Measurements from ENCODE around the gene DHRS7B. TPM values are rescaled to one million over a fixed set of nuclear protein-coding genes. Genes with fewer than 3 reads are reported as not detected.

DHRS7B gene
- polyA plus RNA-seq, 1 donor (not counting 4 experiments of a cell fraction or from before 2014, with no cell fraction given) = 33.8 TPM

DNA sequence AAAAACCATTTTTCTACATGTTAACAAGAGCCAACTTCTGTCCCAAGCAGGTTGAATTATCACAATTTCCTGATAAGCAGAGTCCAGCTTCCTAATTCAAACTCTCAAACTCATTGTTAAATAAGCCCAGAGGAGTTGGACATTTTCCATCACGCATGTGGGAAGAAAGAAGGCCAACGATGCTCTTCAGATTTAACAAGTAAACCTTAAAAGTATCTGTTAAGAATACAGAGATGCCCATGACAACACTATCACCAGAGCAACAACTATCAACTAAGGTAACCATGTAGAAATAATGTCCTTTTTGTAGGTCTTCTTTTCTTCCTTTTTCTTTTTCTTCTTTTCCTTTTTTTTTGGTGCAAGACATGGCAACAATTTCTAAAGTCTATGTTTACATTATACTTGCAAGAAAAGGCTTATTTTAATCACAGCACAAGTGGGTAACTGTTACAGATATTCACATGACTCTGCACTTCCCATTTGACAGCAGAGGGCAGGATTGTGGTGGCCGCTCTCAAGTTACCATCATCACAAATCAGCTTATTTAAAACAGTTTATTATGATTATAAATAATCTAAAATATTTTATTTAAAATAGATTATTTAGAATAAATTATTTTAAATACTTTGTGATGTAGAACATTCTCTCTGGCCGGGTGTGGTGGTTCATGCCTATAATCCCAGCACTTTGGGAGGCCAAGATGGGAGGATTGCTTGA lies 35.7 kb upstream of the DHRS7B start:
- H4K20me1 ChIP-seq (ENCODE audit: control insufficient read depth, extremely low read depth, insufficient read depth, low read length) = no peaks in the 10 kb centered on the region
- H3K79me2 ChIP-seq (ENCODE audit: control insufficient read depth, insufficient read depth, low read length) = no peaks in the 10 kb centered on the region
- no peak overlapping the region for H3K27ac ChIP-seq (ENCODE audit: control insufficient read depth, insufficient read depth, low read length)
- H3K9me3 ChIP-seq (ENCODE audit: control insufficient read depth, low read depth, low read length) = no peaks in the 10 kb centered on the region
- DNase-seq (ENCODE audit: low read depth, low spot score) (no peak), FAIRE-seq (no peak)
- no peak overlapping the region for H3K4me3 ChIP-seq (ENCODE audit: control insufficient read depth in 2 of 3, extremely low read depth in 1 of 3, insufficient read depth in 2 of 3, low read depth in 1 of 3, low read length in 3 of 3)
- dilution Hi-C loops (cut with MboI; ENCODE audit: extremely low pct_ligation_motif_present, low sequenced_read_pairs) = no loop called here
- no peaks in the 10 kb centered on the region for H3K27me3 ChIP-seq (ENCODE audit: control insufficient read depth, extremely low read depth, insufficient read depth, low read length)
- H3K4me2 ChIP-seq (ENCODE audit: control insufficient read depth, extremely low read depth, insufficient read depth, low read depth, low read length) = no peak overlapping the region
- H3K9me1 ChIP-seq (ENCODE audit: control insufficient read depth, extremely low read depth, insufficient read depth, low read length) = no peaks in the 10 kb centered on the region
- no peaks in the 10 kb centered on the region for H3K36me3 ChIP-seq (ENCODE audit: control insufficient read depth in 2 of 2, extremely low read depth in 1 of 2, insufficient read depth in 2 of 2, low read length in 2 of 2)
- no peak for TF ChIP-seq EZH2 (IDR thresholded peaks at IDR 0.05; ENCODE audit: low read length)
- TF ChIP-seq, protein P1, sequence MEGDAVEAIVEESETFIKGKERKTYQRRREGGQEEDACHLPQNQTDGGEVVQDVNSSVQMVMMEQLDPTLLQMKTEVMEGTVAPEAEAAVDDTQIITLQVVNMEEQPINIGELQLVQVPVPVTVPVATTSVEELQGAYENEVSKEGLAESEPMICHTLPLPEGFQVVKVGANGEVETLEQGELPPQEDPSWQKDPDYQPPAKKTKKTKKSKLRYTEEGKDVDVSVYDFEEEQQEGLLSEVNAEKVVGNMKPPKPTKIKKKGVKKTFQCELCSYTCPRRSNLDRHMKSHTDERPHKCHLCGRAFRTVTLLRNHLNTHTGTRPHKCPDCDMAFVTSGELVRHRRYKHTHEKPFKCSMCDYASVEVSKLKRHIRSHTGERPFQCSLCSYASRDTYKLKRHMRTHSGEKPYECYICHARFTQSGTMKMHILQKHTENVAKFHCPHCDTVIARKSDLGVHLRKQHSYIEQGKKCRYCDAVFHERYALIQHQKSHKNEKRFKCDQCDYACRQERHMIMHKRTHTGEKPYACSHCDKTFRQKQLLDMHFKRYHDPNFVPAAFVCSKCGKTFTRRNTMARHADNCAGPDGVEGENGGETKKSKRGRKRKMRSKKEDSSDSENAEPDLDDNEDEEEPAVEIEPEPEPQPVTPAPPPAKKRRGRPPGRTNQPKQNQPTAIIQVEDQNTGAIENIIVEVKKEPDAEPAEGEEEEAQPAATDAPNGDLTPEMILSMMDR (optimal IDR thresholded peaks at IDR 0.05 in 1 of 3, IDR thresholded peaks at IDR 0.05 in 1 of 3, conservative IDR thresholded peaks at IDR 0.05 in 1 of 3; ENCODE audit: extremely low read depth in 1 of 3, insufficient read depth in 2 of 3, low read length in 3 of 3) = no peak
- H3K4me1 ChIP-seq (ENCODE audit: control insufficient read depth, extremely low read depth, insufficient read depth, low read length) = no peaks in the 10 kb centered on the region
- H2AFZ ChIP-seq (ENCODE audit: control insufficient read depth, low read length) = no peak overlapping the region
- H3K9ac ChIP-seq (ENCODE audit: control insufficient read depth, extremely low read depth, insufficient read depth, low read length) = no peak overlapping the region

DNA sequence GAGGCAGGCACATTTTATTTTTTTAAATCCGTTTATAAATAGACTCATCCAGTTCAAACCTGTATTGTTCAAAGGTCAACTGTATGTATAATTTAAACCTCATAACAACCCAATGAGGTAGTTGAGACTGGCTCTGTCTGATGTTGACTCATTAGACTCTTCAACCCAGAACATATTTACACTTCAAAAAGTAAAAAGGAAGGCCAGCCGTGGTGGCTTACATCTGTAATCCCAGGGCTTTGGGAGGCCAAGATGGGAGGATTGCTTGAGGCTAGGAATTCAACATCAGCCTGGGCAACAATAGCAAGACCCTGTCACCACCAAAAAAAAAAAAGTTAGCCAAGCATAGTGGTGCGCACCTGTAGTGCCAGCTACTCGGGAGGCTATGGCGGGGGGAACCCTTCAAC lies 32.5 kb upstream of the DHRS7B start:
- Histone ChIP-seq H3K36me3 (ENCODE audit: control insufficient read depth in 2 of 2, extremely low read depth in 1 of 2, insufficient read depth in 2 of 2, low read length in 2 of 2) (no peaks in the 10 kb centered on the region), H3K9me3 (ENCODE audit: control insufficient read depth, low read depth, low read length) (no peaks in the 10 kb centered on the region), H3K9me1 (ENCODE audit: control insufficient read depth, extremely low read depth, insufficient read depth, low read length) (no peaks in the 10 kb centered on the region), H3K27ac (ENCODE audit: control insufficient read depth, insufficient read depth, low read length) (no peak overlapping the region), H3K27me3 (ENCODE audit: control insufficient read depth, extremely low read depth, insufficient read depth, low read length) (no peaks in the 10 kb centered on the region), H3K79me2 (ENCODE audit: control insufficient read depth, insufficient read depth, low read length) (no peaks in the 10 kb centered on the region), H3K4me3 (ENCODE audit: control insufficient read depth in 2 of 3, extremely low read depth in 1 of 3, insufficient read depth in 2 of 3, low read depth in 1 of 3, low read length in 3 of 3) (no peak overlapping the region), H3K9ac (ENCODE audit: control insufficient read depth, extremely low read depth, insufficient read depth, low read length) (no peak overlapping the region), H3K4me2 (ENCODE audit: control insufficient read depth, extremely low read depth, insufficient read depth, low read depth, low read length) (no peak overlapping the region), H3K4me1 (ENCODE audit: control insufficient read depth, extremely low read depth, insufficient read depth, low read length) (peaks cover 7% of the 10 kb centered on the region), H2AFZ (ENCODE audit: control insufficient read depth, low read length) (no peak overlapping the region), H4K20me1 (ENCODE audit: control insufficient read depth, extremely low read depth, insufficient read depth, low read length) (no peaks in the 10 kb centered on the region)
- DNase-seq (ENCODE audit: low read depth, low spot score) (no peak), FAIRE-seq (no peak)
- TF ChIP-seq EZH2 (IDR thresholded peaks at IDR 0.05; ENCODE audit: low read length) = no peak
- TF ChIP-seq, protein P1 (optimal IDR thresholded peaks at IDR 0.05 in 1 of 3, IDR thresholded peaks at IDR 0.05 in 1 of 3, conservative IDR thresholded peaks at IDR 0.05 in 1 of 3; ENCODE audit: extremely low read depth in 1 of 3, insufficient read depth in 2 of 3, low read length in 3 of 3) = no peak
- dilution Hi-C loops (cut with MboI; ENCODE audit: extremely low pct_ligation_motif_present, low sequenced_read_pairs) = no loop called here
